ENCODE measurements around the gene PROZ. TPM values are rescaled to one million over a fixed set of nuclear protein-coding genes. Genes with fewer than 3 reads are reported as not detected.

PROZ gene
- total RNA-seq, 1 donor from 2014 or later: not detected

- TF ChIP-seq CTCF (IDR thresholded peaks at IDR 0.05): no peak
- Mint-ChIP-seq H3K4me3 (no peak overlapping the region), H3K27me3 (peaks cover 8% of the 10 kb centered on the region), H3K27ac (no peak overlapping the region), H3K36me3 (ENCODE audit: low read depth) (no peaks in the 10 kb centered on the region), H3K4me1 (no peaks in the 10 kb centered on the region), H3K9me3 (no peaks in the 10 kb centered on the region)
- ChIA-PET POLR2A (no interaction called here), CTCF (no interaction called here)
- DNase-seq: no peak
- no peak for ATAC-seq (ENCODE audit: low read depth)
- intact Hi-C loops (cut with micrococcal nuclease): no loop called here
These were observed 16.9 kb upstream of the PROZ start for GRCh38 chr13:113141601-113141970.

- DNase-seq (no peak), ATAC-seq (ENCODE audit: low read depth) (no peak)
- no peaks in the 10 kb centered on the region for H3K4me1 Mint-ChIP-seq
- no peaks in the 10 kb centered on the region for H3K9me3 Mint-ChIP-seq
- H3K27ac Mint-ChIP-seq: no peak overlapping the region
- no peak overlapping the region for H3K4me3 Mint-ChIP-seq
- ChIA-PET POLR2A (no interaction called here), CTCF (no interaction called here)
- peaks cover 14% of the 10 kb centered on the region for H3K27me3 Mint-ChIP-seq
- no peak for TF ChIP-seq CTCF (IDR thresholded peaks at IDR 0.05)
- intact Hi-C loops (cut with micrococcal nuclease): no loop called here
- no peaks in the 10 kb centered on the region for H3K36me3 Mint-ChIP-seq (ENCODE audit: low read depth)
These were observed 15.6 kb upstream of the PROZ start for GRCh38 chr13:113142876-113143275.

GRCh38 chr13:113143466-113144254 is 14.8 kb upstream of the PROZ start:
- ATAC-seq (ENCODE audit: low read depth) (no peak), DNase-seq (no peak)
- intact Hi-C loops (cut with micrococcal nuclease): no loop called here
- Mint-ChIP-seq H3K36me3 (ENCODE audit: low read depth) (no peaks in the 10 kb centered on the region), H3K27me3 (peaks cover 14% of the 10 kb centered on the region), H3K9me3 (no peaks in the 10 kb centered on the region), H3K4me3 (no peak overlapping the region), H3K27ac (no peak overlapping the region), H3K4me1 (no peaks in the 10 kb centered on the region)
- ChIA-PET CTCF (no interaction called here), POLR2A (no interaction called here)
- TF ChIP-seq CTCF (IDR thresholded peaks at IDR 0.05): no peak

- ChIA-PET POLR2A (no interaction called here), CTCF (no interaction called here)
- Mint-ChIP-seq H3K4me3 (no peak overlapping the region), H3K36me3 (ENCODE audit: low read depth) (no peaks in the 10 kb centered on the region), H3K27me3 (peaks cover 10% of the 10 kb centered on the region), H3K4me1 (no peaks in the 10 kb centered on the region), H3K9me3 (no peaks in the 10 kb centered on the region), H3K27ac (no peak overlapping the region)
- intact Hi-C loops (cut with micrococcal nuclease): no loop called here
- no peak for DNase-seq
- TF ChIP-seq CTCF (IDR thresholded peaks at IDR 0.05): no peak
- no peak for ATAC-seq (ENCODE audit: low read depth)
These were observed 14.2 kb upstream of the PROZ start for GRCh38 chr13:113144255-113144629.

GRCh38 chr13:113145496-113145895 is 13.0 kb upstream of the PROZ start:
- ChIA-PET CTCF (no interaction called here), POLR2A (no interaction called here)
- H3K36me3 Mint-ChIP-seq (ENCODE audit: low read depth): no peaks in the 10 kb centered on the region
- H3K4me1 Mint-ChIP-seq: no peaks in the 10 kb centered on the region
- H3K27ac Mint-ChIP-seq: no peak overlapping the region
- no peaks in the 10 kb centered on the region for H3K9me3 Mint-ChIP-seq
- peaks cover 13% of the 10 kb centered on the region for H3K27me3 Mint-ChIP-seq
- intact Hi-C loops (cut with micrococcal nuclease): no loop called here
- no peak for TF ChIP-seq CTCF (IDR thresholded peaks at IDR 0.05)
- DNase-seq (no peak), ATAC-seq (ENCODE audit: low read depth) (no peak)
- H3K4me3 Mint-ChIP-seq: no peak overlapping the region

Measured in activated B cell treated with CpG ODN at 0.5 μM for 24 hours (primary cell).